HG03103 (cell line): ENCODE measurements around the gene CLIP1.
"Not testable (repeated sequence)": the region's sequence is repeated elsewhere in the genome, so short reads cannot be mapped to it uniquely, and the experiment has no call there.

Experiments
- ATAC-seq: cut with Tn5 transposase; IDR thresholded peaks from one replicate; pipeline ENCODE4 v1.9.1; 2021; ENCODE audit warnings: low read depth; ENCODE audit not compliant: unreplicated experiment

The CLIP1 gene

GRCh38 chr12:122362755-122363154 is 59.7 kb downstream of the CLIP1 start:
- no peak for ATAC-seq

GRCh38 chr12:122358403-122358802 is 64.1 kb downstream of the CLIP1 start:
- not testable (repeated sequence) for ATAC-seq

- ATAC-seq, result not testable (repeated sequence)
These were observed 64.9 kb downstream of the CLIP1 start for GRCh38 chr12:122357536-122357935.

GRCh38 chr12:122356991-122357390 is 65.5 kb downstream of the CLIP1 start:
- not testable (repeated sequence) for ATAC-seq

GRCh38 chr12:122356192-122356635 is 66.3 kb downstream of the CLIP1 start:
- no peak for ATAC-seq

GRCh38 chr12:122355706-122356105 is 66.8 kb downstream of the CLIP1 start:
- no peak for ATAC-seq

GRCh38 chr12:122354958-122355641 is 67.4 kb downstream of the CLIP1 start:
- no peak for ATAC-seq

- no peak for ATAC-seq
These were observed 70.1 kb downstream of the CLIP1 start for GRCh38 chr12:122352394-122352793.

- ATAC-seq, result no peak
These were observed 72.2 kb downstream of the CLIP1 start for GRCh38 chr12:122350141-122350848.

GRCh38 chr12:122349078-122349477 is 73.4 kb downstream of the CLIP1 start:
- ATAC-seq, result no peak

- no peak for ATAC-seq
These were observed 74.0 kb downstream of the CLIP1 start for GRCh38 chr12:122348505-122348904.

GRCh38 chr12:122346054-122346453 is 76.4 kb downstream of the CLIP1 start:
- no peak for ATAC-seq

- no peak for ATAC-seq
These were observed 77.4 kb downstream of the CLIP1 start for GRCh38 chr12:122345042-122345441.

GRCh38 chr12:122336015-122336946 is 86.2 kb downstream of the CLIP1 start:
- no peak for ATAC-seq

- ATAC-seq, result no peak
These were observed 89.1 kb downstream of the CLIP1 start for GRCh38 chr12:122333142-122334087.

- no peak for ATAC-seq
These were observed 94.7 kb downstream of the CLIP1 start for GRCh38 chr12:122327494-122328385.

- no peak for ATAC-seq
These were observed 95.5 kb downstream of the CLIP1 start for GRCh38 chr12:122327014-122327413.

GRCh38 chr12:122326586-122326985 is 95.9 kb downstream of the CLIP1 start:
- ATAC-seq, result no peak
